ENCODE results near the gene UPK1A. TPM values are rescaled to one million over a fixed set of nuclear protein-coding genes. Genes with fewer than 3 reads are reported as not detected.

The UPK1A gene
- total and polyA plus RNA-seq, 9 of the 15 experiments (the other 6 are each of a cell fraction or from before 2014, with no cell fraction given), result 0.06 to 0.13 TPM; not detected in 7

DNA sequence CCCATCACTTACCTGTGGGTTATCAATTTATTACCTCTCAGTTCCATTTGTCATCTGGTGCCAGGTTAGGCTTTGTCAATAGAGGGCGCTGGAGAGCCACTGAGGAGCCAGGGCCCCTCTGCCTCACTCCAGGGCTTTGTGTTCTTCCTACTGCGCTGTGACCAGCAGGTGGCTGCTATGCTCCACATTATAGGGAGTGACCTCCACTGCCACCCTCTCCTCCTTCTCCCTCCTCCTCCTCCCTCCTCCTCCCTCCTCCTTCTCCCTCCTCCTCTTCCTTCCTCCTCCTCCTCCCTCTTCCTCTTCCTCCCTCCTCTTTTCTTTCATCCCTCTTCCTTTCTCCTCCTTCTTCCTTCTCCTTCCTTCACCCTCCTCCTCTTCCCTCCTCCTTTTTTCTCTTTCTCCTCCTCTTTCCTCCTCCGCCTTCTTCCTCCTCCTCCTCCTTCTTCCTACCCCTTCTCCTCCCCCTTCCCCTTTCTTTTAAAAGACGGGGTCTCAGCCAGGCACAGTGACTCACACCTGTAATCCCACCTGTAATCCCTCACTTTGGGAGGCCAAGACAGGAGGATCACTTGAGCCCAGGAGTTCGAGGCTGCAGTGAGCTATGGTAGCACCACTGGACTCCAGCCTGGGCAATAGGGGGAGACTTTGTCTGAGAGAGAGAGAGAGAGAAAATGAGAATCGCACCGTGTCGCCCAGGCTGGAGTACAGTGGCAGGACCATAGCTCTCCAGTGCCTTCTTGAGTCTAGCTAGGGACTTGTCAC lies 27.7 kb downstream of the UPK1A start (continued):
- TF ChIP-seq, protein P1, sequence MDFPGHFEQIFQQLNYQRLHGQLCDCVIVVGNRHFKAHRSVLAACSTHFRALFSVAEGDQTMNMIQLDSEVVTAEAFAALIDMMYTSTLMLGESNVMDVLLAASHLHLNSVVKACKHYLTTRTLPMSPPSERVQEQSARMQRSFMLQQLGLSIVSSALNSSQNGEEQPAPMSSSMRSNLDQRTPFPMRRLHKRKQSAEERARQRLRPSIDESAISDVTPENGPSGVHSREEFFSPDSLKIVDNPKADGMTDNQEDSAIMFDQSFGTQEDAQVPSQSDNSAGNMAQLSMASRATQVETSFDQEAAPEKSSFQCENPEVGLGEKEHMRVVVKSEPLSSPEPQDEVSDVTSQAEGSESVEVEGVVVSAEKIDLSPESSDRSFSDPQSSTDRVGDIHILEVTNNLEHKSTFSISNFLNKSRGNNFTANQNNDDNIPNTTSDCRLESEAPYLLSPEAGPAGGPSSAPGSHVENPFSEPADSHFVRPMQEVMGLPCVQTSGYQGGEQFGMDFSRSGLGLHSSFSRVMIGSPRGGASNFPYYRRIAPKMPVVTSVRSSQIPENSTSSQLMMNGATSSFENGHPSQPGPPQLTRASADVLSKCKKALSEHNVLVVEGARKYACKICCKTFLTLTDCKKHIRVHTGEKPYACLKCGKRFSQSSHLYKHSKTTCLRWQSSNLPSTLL (IDR thresholded peaks at IDR 0.05), result 0 out of 2 replicates have a peak, but pooled peaks have one; percentile 40
- TF ChIP-seq ATF7 (IDR thresholded peaks at IDR 0.05) (no peak), ZZZ3 (IDR thresholded peaks at IDR 0.05) (peak; percentile 18; the same call in 1 of the 2 replicates), ELF1 (tag; IDR thresholded peaks at IDR 0.05) (no peak), ZKSCAN1 (IDR thresholded peaks at IDR 0.05; ENCODE audit: low read depth, low read length) (0 out of 2 replicates have a peak, but pooled peaks have one; percentile 20), KDM1A (IDR thresholded peaks at IDR 0.05) (peak; percentile 70 to 77; a peak in 3 of 4 replicates), HBP1 (CRISPR knock-in tag; IDR thresholded peaks at IDR 0.05) (peak; percentile 97), HLTF (IDR thresholded peaks at IDR 0.05) (peak; percentile 79; the same call in 1 of the 2 replicates), DACH1 (IDR thresholded peaks at IDR 0.05; ENCODE audit: partially characterized antibody) (peak; percentile 50), RCOR1 (IDR thresholded peaks at IDR 0.05; ENCODE audit: borderline replicate concordance in 1 of 2, low read depth in 2 of 2, low read length in 2 of 2) (peak in 1 of 2 experiments; percentile 71; a peak in 1 of 4 replicates), SMARCA4 (IDR thresholded peaks at IDR 0.05) (no peak), EHMT2 (IDR thresholded peaks at IDR 0.05) (0 out of 2 replicates have a peak, but pooled peaks have one; percentile 50), ZMIZ1 (IDR thresholded peaks at IDR 0.05; ENCODE audit: low read depth in 2 of 2, low read length in 2 of 2) (0 out of 4 replicates have a peak, but pooled peaks of 1 of the 2 experiments have one; percentile 50), ZNF146 (CRISPR knock-in tag; IDR thresholded peaks at IDR 0.05; ENCODE audit: unreplicated experiment) (no peak)
- TF ChIP-seq, protein P2, sequence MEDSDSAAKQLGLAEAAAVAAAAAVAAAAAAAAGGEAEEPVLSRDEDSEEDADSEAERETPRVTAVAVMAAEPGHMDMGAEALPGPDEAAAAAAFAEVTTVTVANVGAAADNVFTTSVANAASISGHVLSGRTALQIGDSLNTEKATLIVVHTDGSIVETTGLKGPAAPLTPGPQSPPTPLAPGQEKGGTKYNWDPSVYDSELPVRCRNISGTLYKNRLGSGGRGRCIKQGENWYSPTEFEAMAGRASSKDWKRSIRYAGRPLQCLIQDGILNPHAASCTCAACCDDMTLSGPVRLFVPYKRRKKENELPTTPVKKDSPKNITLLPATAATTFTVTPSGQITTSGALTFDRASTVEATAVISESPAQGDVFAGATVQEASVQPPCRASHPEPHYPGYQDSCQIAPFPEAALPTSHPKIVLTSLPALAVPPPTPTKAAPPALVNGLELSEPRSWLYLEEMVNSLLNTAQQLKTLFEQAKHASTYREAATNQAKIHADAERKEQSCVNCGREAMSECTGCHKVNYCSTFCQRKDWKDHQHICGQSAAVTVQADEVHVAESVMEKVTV (CRISPR knock-in tag; IDR thresholded peaks at IDR 0.05), result peak; percentile 93
- TF ChIP-seq, protein P3, sequence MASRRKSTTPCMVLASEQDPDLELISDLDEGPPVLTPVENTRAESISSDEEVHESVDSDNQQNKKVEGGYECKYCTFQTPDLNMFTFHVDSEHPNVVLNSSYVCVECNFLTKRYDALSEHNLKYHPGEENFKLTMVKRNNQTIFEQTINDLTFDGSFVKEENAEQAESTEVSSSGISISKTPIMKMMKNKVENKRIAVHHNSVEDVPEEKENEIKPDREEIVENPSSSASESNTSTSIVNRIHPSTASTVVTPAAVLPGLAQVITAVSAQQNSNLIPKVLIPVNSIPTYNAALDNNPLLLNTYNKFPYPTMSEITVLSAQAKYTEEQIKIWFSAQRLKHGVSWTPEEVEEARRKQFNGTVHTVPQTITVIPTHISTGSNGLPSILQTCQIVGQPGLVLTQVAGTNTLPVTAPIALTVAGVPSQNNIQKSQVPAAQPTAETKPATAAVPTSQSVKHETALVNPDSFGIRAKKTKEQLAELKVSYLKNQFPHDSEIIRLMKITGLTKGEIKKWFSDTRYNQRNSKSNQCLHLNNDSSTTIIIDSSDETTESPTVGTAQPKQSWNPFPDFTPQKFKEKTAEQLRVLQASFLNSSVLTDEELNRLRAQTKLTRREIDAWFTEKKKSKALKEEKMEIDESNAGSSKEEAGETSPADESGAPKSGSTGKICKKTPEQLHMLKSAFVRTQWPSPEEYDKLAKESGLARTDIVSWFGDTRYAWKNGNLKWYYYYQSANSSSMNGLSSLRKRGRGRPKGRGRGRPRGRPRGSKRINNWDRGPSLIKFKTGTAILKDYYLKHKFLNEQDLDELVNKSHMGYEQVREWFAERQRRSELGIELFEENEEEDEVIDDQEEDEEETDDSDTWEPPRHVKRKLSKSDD (conservative IDR thresholded peaks at IDR 0.05; ENCODE audit: low read length), result peak; percentile 50; the same call in 1 of the 2 replicates

Data from K562 (cell line).